ENCODE measurements around the gene EIF1AX. TPM values are rescaled to one million over a fixed set of nuclear protein-coding genes. Genes with fewer than 3 reads are reported as not detected.

The EIF1AX gene
- total and polyA plus RNA-seq, 9 of the 15 experiments (the other 6 are each of a cell fraction or from before 2014, with no cell fraction given) = 54.2 to 178 (median 73.5) TPM

DNA sequence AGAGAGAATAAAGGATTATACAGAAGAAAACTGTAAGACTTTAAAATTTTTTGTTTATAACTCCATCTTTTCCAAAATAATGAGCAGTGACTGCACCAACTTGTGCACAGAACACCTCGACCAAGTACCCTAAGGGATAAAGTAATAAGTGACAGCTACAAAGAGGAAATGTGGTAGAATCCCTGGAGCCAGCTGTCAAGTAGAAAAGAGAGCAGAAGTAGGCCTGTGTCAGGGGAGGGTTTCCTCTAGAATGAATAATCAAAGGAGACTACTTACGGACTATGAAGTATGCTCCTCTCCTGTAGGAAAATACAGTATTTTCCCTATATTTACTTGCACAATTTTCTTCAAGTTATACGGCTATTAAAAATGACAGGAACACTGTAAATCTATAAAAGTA lies 1.2 kb downstream of the EIF1AX start (continued):
- TF ChIP-seq KLF10 (CRISPR knock-in tag; IDR thresholded peaks at IDR 0.05) = no peak
- TF ChIP-seq ARID2 (IDR thresholded peaks at IDR 0.05) = no peak
- no peak for TF ChIP-seq PHF8 (IDR thresholded peaks at IDR 0.05; ENCODE audit: borderline replicate concordance, low read length)
- TF ChIP-seq CBX3 (IDR thresholded peaks at IDR 0.05; ENCODE audit: borderline replicate concordance in 1 of 2, low read length in 2 of 2) = no peak
- TF ChIP-seq PURB (CRISPR knock-in tag; IDR thresholded peaks at IDR 0.05; ENCODE audit: low read depth) = no peak
- TF ChIP-seq STAT5A (IDR thresholded peaks at IDR 0.05; ENCODE audit: borderline replicate concordance, low read length) = no peak
- no peak for TF ChIP-seq ZNF79 (CRISPR knock-in tag; IDR thresholded peaks at IDR 0.05; ENCODE audit: low read depth)

GRCh38 chrX:20139966-20140365 lies 1.7 kb downstream of the EIF1AX start:
- ChIA-PET CTCF (ENCODE audit: low intra/inter-chr PET ratio) (no interaction called here), POLR2A (interaction anchor here (0.6 to 1.7 kb wide), 2 partner anchors 11 to 223 kb away, joined by 3 to 6 read pairs; no protein-coding TSS in a partner anchor)
- Histone ChIP-seq H3K9me1 (ENCODE audit: control insufficient read depth, insufficient read depth, low read length) (no peaks in the 10 kb centered on the region), H3K79me2 (ENCODE audit: control insufficient read depth, insufficient read depth, low read length) (peaks cover 67% of the 10 kb centered on the region), H3K27me3 (ENCODE audit: control insufficient read depth in 2 of 2, insufficient read depth in 2 of 2, low read length in 2 of 2) (no peaks in the 10 kb centered on the region), H4K20me1 (replicated peaks; ENCODE audit: control insufficient read depth, insufficient read depth, low read length) (peaks cover 11% of the 10 kb centered on the region), H3K36me3 (ENCODE audit: control insufficient read depth, insufficient read depth, low read length) (peaks cover 51% of the 10 kb centered on the region), H3K4me2 (ENCODE audit: insufficient read depth, low read length) (peak overlapping the region; percentile 87; the same call in 1 of the 2 replicates), H3K4me3 (peak overlapping the region; percentile 97), H2AFZ (ENCODE audit: low read depth, low read length) (no peak overlapping the region), H3K27ac (ENCODE audit: extremely low read depth, low read depth, low read length) (no peak overlapping the region), H3K9me3 (replicated peaks; ENCODE audit: control insufficient read depth, insufficient read depth, low read depth, low read length) (no peaks in the 10 kb centered on the region), H3K9ac (ENCODE audit: insufficient read depth in 1 of 2, low read depth in 2 of 2, low read length in 2 of 2) (peak overlapping the region in 1 of 2 experiments; percentile 91; a peak in 2 of 4 replicates), H3K4me1 (replicated peaks in 1 of 2; ENCODE audit: control insufficient read depth in 2 of 2, insufficient read depth in 2 of 2, low read length in 2 of 2) (peaks cover 4 to 19% of the 10 kb centered on the region in 2 experiments; a peak in 4 of 5 replicates)
- intact Hi-C loops (cut with micrococcal nuclease) (loop anchor here (2.0 to 10.0 kb wide), 2 partner anchors 125 to 295 kb away; no protein-coding TSS in a partner anchor), in situ Hi-C loops (cut with MboI) (no loop called here)
- 20% methylated on average over 2 of the region's 2 CpGs for WGBS (ENCODE audit: insufficient coverage, low coverage, missing lambda C conversion rate)
- no peak for ATAC-seq
- no TSS peak for BruUV-seq (replicated peaks)
- FAIRE-seq = no peak
- DNase-seq (ENCODE audit: extremely low read depth in 1 of 4, low spot score in 3 of 4) = no peak
- TF ChIP-seq ERF (CRISPR knock-in tag; IDR thresholded peaks at IDR 0.05) (no peak), FOXJ2 (tag; IDR thresholded peaks at IDR 0.05) (no peak), TAF15 (IDR thresholded peaks at IDR 0.05; ENCODE audit: low read depth, low read length) (no peak), ZBTB17 (CRISPR knock-in tag; IDR thresholded peaks at IDR 0.05) (no peak), FUS (optimal IDR thresholded peaks at IDR 0.05; ENCODE audit: low read depth, low read length) (no peak), VEZF1 (CRISPR knock-in tag; IDR thresholded peaks at IDR 0.05) (no peak), POU5F1 (IDR thresholded peaks at IDR 0.05; ENCODE audit: borderline replicate concordance, low read depth, low read length, partially characterized antibody) (no peak), SIX5 (IDR thresholded peaks at IDR 0.05; ENCODE audit: borderline replicate concordance in 1 of 2, insufficient read depth in 1 of 2, low read depth in 1 of 2, low read length in 2 of 2) (no peak), ZNF707 (CRISPR knock-in tag; conservative IDR thresholded peaks at IDR 0.05) (no peak), SRF (CRISPR knock-in tag; IDR thresholded peaks at IDR 0.05) (no peak), ZNF133 (CRISPR knock-in tag; IDR thresholded peaks at IDR 0.05) (no peak)
- TF ChIP-seq, protein P1, sequence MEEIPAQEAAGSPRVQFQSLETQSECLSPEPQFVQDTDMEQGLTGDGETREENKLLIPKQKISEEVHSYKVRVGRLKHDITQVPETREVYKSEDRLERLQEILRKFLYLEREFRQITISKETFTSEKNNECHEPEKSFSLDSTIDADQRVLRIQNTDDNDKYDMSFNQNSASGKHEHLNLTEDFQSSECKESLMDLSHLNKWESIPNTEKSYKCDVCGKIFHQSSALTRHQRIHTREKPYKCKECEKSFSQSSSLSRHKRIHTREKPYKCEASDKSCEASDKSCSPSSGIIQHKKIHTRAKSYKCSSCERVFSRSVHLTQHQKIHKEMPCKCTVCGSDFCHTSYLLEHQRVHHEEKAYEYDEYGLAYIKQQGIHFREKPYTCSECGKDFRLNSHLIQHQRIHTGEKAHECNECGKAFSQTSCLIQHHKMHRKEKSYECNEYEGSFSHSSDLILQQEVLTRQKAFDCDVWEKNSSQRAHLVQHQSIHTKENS (CRISPR knock-in tag; IDR thresholded peaks at IDR 0.05) = no peak
